Measurements from ENCODE around the gene KCNAB3.

Gene KCNAB3

DNA sequence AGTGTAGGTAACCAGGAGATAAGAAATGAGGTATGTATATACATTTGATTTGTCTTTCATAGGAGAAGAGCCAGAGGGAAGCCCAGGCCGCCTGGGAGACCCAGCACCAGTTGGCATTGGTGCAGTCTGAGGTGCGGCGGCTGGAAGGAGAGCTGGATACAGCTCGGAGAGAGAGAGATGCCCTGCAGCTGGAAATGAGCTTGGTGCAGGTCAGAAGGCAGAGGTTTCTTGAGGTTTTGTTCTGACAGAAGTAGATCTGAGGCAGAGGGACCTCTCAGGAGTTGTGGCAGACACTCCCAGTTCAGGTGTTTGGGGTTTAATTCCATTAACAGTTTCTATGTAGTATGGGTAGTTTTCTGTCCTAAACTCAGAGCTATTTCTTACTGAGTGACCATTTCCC, 10.4 kb upstream of the KCNAB3 start:
- no peak for DNase-seq

DNA sequence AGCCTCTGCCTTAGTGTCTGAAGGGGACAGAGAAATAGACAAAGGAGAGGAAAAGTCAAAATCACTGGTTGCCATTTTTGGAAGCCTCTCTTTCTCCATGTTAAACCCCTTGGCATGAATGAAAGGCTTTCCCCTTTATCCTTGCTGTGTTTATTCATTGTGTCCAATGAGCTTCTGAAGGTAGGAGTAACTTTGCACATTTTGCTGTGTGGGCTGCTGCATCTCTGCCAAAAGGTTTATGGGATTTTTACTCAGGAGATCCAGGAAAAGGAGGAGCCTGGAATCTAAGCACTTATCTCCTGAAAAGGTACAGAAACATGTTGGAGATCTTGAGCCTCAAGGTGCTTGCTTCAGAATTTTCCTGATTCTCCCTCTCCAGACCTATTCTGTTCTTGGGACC, 6.2 kb upstream of the KCNAB3 start:
- DNase-seq: no peak

DNA sequence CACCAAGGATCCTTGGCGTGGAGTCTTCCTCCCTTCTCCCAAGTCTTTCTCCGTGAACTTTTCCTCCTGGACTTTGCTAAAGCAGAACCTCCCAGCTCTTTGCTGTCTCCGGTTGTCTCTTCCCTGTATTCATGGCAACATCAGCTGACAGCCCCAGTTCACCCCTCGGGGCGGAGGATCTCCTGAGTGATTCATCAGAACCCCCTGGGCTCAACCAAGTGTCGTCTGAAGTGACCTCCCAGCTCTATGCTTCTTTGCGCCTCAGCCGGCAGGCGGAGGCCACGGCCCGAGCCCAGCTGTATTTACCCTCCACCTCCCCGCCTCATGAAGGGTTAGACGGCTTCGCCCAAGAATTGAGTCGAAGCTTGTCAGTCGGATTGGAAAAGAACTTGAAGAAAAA, 3.3 kb upstream of the KCNAB3 start:
- DNase-seq: no peak

DNA sequence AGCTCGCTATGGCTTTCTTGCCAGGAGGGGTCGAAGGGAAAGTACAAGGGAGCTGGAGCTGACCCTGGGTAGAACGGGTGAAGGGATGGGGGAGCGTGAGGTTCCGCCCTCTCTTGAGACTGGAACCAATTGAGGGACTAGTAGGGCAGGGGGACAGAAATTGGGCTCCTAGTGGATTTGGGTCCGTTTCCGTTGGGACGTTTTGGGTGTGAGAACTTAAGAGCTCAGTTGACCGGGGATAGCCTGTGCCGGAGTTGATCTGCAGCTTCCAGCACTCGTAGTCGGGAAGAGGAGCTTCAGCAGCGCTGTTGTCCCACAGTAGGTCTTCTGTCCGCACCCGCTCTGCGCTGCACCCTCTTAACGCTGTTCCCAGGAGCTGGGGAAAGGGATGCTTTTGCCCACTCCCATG, 2.8 kb upstream of the KCNAB3 start:
- DNase-seq: no peak

DNA sequence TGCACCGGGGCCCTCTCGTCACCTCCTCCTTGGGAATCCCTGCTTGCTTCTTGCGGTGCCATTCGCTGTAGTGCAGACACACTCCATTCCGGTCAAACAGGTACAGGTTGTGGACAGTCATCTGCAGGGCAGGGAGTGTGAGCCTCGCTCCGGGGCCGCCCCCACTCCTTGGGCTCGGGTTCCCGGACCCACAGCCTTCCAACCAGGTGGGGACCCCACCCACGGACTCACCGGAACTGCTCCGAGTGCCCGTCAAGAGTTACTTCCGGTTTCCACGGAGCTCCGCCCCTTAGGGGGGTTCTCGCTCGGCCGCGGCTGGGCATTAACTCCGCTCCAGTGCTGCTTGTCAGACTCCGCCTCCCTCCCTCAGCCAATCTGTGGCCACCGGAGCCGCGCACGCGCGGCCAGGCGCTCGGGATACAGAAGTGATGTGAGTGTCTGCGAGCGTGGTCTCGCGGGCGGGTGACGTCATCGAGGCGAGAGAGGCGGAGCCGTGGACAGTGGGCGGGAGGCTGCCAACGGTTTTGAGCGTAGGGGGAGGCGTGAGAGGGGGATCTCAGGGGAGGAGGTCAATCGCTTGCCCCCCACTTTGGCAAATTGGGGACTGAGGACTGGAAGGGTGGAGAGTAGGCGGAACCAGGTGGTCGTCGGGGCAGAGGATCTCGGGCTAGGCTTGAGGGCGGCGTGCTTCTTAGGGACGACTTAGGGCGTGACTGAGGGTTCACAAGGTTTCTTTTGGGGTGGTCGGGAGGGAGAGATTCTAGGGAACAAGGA, 2.2 kb upstream of the KCNAB3 start, which contains the start of the genes CNTROB and TRAPPC1:
Gene CNTROB (plus strand): TSS at position 498 of the 774 bp plus-strand sequence. CDS start 874 bp downstream, outside the sequence.
Gene TRAPPC1 (minus strand): TSS at position 238 of the 774 bp plus-strand sequence. CDS start 117 bp downstream, at position 121.
- DNase-seq: peak; percentile 90

DNA sequence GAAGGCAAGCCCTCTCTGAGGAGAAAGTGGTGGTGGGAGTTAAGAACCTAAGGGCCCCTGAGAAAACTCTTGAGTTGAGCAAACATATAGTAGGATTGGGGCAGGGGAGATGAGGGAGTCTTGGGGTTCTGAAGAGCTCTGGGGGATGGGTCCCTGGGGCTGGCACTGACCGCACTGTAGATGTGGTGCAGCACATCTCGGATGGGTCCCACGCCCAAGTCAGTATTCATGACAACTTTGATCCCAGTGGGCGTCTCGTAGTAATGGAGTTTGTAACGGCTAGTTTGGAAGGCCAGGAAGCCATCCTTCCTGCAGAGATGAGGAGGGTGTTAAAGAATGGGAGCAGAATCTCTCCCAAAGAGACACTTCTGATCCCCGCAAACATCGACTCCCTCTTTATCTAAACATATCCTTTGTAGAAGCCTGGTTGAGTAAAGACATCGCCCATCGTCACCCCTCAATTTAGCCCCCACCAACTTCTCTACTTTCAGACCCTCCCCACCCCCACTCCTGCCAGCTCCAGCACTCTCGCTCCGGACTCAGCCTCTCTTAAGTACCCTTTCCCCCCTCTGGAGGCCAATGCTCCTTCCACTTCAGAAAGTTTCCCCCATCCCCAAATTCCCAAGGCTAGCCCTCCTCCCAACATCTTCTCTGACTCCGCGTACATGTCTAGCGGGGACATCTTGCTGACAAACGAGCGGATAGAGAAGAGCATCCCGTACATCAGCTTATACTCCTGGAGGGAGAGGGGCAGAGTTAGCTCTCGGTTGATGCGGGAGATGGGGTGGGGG, 1.4 kb upstream of the KCNAB3 start:
- no peak for DNase-seq

DNA sequence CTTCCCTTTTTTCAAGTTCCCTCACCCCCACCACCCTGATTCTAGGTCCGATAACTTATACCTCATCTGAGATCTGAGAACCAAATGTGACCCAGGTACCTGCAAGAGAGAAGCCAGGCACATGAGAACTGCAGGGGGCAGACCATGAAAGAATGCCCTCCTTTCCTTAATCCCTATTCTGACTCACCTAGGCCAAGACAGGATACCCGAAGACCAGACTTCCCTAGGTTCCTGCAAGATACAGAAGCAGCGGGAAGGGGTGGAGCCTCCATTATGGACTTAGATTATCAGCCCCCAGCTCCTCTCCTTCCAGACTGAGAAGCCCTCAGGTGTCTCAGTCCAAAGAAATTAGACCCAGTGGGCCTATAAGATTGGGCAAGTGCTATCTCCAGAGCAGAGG, 2.1 kb downstream of the KCNAB3 start:
- DNase-seq: no peak

DNA sequence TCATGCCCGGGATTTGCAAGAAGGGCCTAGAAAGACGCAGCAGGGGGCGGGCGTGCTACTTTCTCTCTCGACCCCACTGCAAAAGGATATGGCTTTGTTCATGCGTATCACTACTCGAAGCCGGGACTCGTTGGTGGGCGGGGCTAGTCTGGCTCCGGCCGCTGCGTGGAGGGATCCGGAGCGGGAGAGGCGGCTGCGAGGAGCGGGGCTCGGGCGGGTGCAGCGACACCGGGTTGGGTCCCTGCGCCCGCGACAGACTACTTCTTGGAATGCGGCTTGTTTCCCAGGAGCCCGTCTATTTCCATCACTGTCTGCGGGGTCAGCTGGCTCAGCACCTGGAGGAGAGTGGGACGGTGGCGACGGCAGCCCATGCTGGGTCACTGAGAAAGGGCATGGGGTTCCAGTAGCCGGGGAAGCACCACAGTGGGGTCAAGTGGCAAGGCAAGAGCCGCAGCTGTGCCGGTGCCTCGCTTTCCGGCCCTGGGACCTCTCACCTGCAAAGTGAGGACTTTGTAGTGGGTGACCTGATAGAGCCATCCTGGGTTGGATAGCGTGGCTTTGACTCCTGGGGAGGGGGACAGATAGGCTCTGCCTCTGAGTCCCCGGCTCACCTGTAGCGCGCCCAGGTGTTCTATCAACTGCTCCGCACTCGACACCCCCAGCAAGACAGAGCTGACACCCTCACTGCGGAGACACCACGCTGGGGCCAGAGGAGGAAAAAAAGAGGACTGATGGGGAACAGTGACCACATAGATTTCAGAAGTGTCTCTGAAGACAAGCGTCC, 6.6 kb downstream of the KCNAB3 start:
- no peak for DNase-seq

DNA sequence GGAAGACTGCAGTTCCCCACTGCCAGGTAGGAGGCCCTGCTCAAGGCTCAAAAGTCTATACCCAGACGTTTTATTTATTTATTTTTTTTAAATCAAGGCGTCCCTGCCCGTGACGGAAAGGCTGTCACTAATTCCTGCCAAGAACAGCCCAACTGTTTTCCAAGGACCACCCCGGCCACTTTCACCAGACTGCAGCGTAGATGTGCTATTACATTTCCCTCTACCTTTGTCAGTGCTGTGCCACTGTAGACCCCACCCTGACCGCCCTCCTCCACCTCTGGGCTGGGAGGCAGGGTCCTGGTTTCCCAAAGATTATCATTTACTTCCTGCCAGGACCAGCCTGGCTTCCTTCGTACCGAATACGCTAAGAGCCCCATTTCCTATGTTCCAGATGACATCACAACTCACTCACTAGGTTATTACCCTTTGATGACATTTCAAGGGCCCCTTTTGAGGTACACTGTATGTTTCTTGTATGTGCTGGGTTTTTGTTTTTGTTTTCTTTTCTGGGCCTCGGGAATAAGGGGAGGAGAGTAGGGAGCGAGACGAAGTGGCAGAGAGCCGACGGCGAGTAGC, 7.3 kb downstream of the KCNAB3 start:
- no peak for DNase-seq

DNA sequence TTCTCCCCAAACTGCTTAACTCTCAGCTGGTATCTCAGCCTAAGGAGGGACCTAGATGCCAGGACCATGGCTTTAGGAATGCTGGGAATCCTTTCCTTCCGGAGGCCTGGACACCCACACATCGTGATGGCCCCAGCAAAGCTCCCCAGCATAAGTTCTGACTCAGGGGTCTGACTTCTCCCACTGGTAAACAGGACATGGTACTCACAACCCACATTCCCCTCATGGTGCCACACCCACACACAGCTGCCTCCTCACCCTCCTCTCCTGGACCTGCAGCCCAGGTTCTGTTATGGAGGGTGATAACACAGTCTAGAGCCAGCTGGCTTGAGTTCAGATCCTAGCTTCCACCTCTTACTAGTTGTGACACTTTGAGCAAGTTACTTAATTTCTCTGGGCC, 12.8 kb downstream of the KCNAB3 start:
- DNase-seq: no peak

DNA sequence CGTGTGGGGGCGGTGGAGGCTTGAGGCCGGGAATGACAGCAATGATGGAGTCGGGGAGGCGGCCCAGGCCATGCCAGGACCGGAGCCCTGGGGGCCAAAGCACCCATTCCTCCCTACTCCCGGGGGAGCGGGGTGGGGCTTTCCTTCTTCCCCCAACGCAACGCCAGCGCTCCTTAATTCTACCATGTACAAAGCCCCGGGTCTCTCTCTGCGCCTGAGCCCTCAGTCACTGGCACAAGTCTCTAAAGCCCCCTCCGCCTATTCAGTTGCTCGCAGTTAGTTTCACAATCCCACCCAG, 13.3 kb downstream of the KCNAB3 start:
- no peak for DNase-seq

DNA sequence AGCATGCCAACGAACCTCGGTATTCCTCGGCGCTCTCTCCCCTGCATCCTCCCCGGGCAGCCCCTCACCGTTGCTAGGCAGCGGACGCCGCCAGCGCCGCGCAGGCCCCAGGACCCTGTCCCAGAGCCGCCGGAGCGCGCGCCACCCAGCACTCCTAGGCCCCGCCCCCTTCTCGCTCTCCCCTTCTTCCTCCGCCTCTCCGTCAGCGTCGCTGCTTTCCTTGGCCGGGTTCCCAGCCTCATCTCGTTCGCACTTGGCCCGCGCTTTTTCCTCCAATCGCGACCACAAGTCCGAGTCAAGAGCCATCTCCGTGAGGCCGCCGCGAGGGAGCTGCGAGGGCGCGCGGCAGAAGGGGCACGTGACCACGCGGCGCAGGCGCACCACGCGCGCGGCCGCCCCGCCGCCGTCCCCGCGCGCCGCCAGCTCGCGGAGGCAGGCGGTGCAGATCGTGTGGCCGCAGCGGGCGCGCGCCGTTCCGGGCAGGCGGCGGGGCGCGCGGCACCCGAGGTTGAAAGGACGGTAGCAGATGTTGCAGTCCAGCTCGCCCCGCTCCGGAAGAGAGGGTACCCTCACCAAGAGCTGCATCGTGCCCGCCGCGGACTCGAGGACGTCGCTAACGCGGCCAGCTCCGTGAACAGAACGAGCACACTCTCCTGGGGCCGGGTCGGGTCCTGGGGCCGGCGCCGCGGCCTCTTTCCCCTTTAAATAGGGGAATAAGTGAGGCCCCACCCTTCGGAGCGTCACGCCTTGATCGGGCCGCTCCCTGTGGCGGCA, 13.9 kb downstream of the KCNAB3 start, which contains the start of gene RNF227:
Gene RNF227 (minus strand): TSS at position 679 of the 774 bp plus-strand sequence. CDS start 94 bp downstream, at position 585.
- DNase-seq: no peak

DNA sequence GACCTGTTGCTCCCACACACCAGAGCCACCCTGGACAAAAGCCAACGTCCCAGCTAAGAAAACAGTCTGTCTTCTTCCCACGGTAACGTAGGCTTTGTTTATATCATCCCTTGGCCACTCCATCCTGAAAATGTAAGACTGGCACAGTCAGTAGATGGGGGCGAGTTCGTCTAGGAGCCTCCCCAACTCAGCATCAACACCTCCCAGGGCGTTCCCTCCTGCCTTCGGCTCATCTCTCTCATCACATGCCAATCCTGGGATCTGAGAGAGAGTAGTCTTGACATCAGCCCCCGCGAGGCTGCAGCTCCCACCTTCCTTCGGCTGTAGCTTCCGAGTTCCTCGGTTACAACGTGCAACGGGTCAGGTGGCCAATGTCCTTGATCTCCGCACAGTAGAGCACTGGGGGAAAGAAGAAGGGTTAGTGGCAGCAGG, 14.5 kb downstream of the KCNAB3 start:
- DNase-seq: no peak

DNA sequence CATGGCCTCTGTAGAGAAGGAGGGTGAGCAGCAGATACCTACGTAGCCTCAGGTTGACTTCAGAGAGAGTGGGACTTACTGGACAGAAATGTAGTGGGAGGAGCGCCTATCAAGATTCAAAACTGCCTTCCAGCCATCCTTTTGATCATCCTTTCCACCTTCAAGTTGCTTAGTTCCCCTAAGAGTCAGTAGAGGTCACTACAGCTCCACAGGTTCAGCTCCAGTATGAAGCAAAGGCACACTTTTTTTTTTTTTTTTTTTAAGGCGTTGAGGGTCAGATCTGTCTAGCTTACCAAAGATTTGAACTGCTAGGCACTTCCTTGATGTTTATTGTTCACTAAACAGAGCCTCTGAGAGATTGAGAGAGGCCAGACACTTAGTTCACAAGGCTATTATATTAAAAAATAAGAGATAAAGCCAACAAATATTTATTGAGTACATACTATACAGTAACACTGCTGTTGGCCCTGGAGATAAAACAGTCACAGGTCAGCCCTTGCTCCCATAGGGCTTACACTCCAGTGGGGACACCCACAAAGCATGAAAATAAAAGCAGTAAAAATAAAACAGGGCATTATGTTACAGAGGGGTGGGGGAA, 16.6 kb downstream of the KCNAB3 start:
- no peak for DNase-seq

DNA sequence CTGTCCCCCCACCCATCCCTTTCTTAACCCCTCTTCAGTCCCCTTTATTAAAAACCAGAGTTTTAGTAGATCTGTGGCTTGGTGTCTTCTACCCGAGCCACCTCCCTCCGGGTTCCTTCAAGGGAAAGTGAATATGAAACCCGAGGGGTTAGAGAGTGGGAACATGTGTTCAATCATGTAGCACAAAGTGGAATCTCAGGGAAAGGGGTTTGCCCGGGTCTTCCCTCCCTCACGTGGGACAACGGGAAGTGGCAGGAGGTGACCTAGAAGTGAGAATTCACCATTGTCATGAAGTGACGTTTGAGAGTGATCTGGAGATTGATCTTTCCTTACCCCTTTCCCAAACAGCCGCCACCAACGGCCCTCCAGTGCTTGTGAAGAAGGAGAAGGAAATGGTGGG, 18.5 kb downstream of the KCNAB3 start:
- no peak for DNase-seq

DNA sequence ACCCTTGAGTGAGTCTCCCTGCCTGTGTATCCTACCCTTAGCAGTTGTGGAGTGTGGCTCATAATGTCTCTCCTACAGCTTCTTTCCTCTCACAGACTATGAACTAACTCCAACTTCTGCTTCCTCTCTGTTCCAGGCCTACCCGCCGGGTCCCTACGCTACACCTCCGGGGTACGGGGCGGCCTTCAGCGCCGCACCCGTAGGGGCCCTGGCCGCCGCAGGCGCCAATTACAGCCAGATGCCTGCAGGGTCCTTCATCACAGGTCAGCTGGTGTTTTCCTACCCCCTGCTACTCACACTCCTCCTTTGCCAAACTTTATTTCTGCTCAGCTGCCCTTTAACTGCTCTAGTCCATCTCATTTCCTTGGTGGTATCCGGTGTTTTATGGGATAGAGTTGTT, 18.9 kb downstream of the KCNAB3 start:
- no peak for DNase-seq

DNA sequence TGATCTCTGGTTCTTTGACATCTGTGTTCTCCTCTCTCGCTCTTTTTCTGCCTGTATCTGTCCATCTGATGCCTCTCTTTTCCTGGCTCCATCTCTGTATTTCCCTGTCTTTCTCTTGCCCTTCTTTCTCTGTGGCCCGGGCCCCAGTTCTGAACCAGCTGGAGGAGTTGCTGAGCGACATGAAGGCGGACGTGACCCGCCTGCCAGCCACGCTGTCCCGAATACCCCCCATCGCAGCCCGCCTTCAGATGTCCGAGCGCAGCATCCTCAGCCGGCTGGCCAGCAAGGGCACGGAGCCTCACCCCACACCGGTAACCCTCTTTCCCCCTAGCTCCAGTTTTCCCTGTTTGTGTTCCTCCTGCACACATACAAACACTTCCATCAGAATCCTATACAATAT, 19.4 kb downstream of the KCNAB3 start:
- DNase-seq: no peak

DNA sequence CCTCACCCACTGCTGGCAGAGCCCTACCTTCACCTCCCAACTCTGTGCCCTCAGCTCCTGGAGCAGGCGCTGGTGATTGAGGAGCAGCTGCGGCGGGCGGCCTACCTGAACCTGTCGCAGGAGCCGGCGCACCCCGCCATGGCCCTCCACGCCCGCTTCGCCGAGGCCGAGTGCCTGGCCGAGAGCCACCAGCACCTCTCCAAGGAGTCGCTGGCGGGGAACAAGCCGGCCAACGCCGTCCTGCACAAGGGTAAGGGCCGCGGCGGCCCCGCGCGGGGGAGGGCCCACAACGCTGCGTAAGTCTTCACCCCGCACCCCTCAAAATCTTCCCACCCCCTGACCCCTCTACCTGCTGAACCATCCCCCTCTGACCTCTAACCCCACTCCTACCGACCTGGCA, 20.6 kb downstream of the KCNAB3 start:
- no peak for DNase-seq

DNA sequence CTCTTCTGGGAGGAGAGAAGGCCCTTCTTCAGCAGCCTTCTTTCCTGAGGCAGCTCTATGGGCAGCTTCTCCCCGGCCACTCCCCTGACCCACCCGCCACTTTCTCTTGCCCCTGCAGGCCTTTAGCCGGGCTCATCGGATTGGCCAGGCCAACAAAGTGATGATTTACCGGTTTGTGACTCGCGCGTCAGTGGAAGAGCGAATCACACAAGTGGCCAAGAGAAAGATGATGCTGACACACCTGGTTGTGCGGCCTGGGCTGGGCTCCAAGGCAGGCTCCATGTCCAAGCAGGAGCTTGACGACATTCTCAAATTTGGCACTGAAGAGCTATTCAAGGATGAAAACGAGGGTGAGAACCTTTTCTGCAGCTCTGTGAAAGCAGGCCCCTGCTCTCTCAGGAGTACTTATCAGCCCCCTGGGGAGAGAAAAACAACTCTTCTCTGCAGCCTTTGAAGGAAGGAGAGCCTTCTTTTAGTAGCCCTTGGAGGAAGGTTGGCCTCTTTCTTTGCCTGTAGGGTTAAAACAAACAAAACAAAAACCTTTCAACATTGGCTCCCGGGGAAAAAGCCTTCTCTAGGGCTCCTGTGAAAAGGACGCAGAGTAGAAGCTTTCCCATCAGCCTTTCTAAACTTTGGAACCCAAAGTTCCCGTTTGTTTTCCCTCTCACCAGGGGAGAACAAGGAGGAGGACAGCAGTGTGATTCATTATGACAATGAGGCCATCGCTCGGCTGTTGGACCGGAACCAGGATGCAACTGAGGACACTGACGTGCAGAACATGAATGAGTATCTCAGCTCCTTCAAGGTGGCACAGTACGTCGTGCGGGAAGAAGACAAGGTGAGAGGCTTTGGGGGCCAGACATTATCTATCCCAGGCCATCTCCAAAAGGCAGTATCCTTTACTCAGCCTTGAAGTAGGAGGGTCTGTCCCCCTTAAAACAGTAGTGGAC, 26.2 kb downstream of the KCNAB3 start:
- no peak for DNase-seq

DNA sequence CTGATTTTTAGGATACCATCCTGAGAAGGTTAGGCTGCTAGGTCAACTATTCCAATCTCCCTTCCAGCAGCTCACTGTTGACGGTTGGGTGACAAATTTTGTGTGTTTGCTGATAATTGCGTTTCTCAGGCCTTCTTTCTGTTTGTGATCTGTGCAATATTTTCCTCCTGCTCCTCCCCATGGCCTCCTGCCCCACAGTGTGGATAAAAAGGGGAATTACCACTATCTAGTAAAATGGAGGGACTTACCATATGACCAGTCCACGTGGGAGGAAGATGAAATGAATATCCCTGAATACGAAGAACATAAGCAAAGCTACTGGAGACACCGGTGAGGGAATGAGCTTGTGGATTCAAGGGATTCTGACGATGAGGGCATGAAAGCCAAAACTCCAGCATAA, 31.9 kb downstream of the KCNAB3 start:
- DNase-seq: no peak

DNA sequence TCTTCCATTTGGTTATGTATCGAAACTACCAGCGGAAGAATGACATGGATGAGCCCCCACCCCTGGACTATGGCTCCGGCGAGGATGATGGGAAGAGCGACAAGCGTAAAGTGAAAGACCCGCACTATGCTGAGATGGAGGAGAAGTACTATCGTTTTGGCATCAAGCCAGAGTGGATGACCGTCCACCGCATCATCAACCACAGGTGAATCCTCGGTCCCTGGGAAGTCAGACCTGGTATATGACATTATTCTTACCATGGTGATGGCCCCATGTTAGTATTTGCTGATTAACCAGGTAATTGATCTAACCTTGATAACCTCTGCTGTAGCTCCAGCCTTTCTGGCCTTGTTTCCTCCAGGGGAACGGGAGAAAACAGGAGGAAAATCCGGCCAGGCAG, 32.6 kb downstream of the KCNAB3 start:
- DNase-seq: no peak

Measured in cortex of kidney (tissue), 1 donor.